PC-9 (cell line): ENCODE measurements around the gene FAM210B. TPM values are rescaled to one million over a fixed set of nuclear protein-coding genes. Genes with fewer than 3 reads are reported as not detected.
"Not testable (repeated sequence)": the region's sequence is repeated elsewhere in the genome, so short reads cannot be mapped to it uniquely, and the experiment has no call there.

Source experiments
- BruUV-seq: library from RNA; stranded (reverse); fragments of 400-500 nt; replicated peaks from 2 replicates; lab custom pipeline; 2021; lab: Mats Ljungman, UMichigan
- CTCF ChIA-PET: fragments of 300-600 bp; sonication (Branson Sonifier 250); formaldehyde crosslinking; loops from one replicate; lab custom pipeline; 2022; ENCODE audit warnings: antibody characterized with exemption; lab: Charles Lee
- POLR2A ChIA-PET: fragments of 300-600 bp; sonication (Branson Sonifier 250); formaldehyde crosslinking; loops from one replicate; lab custom pipeline; 2022; ENCODE audit warnings: antibody characterized with exemption; ENCODE audit not compliant: unreplicated experiment; lab: Charles Lee
- DNase-seq, 2 experiments: peaks; one replicate each; pipeline versions ENCODE4 v3.0.0 to v3.0.0-alpha.2; 2015 to 2022; ENCODE audit warnings: mixed read lengths in 1 of 2
- H2AFZ ChIP-seq: fragments of 200-600 bp; sonication (generic); 2 replicates; pipeline ENCODE4 v1.8.1; 2017; ENCODE audit warnings: antibody characterized with exemption
- H3F3A ChIP-seq: fragments of 200-600 bp; sonication (generic); 2 replicates; pipeline ENCODE4 v1.8.1; 2017; ENCODE audit warnings: antibody characterized with exemption, mild to moderate bottlenecking, low read depth; ENCODE audit not compliant: insufficient read depth
- H3K27ac ChIP-seq: fragments of 200-600 bp; sonication (generic); 2 replicates; pipeline ENCODE4 v1.6.1; 2016; ENCODE audit warnings: mixed run types
- H3K27me3 ChIP-seq: fragments of 200-600 bp; sonication (generic); 2 replicates; pipeline ENCODE4 v1.6.1; 2016; ENCODE audit warnings: low read depth, mixed run types; ENCODE audit not compliant: insufficient read depth
- H3K36me3 ChIP-seq: fragments of 200-600 bp; sonication (generic); 2 replicates; pipeline ENCODE4 v1.6.1; 2016; ENCODE audit warnings: low read depth, mixed run types
- H3K4me1 ChIP-seq: fragments of 200-600 bp; sonication (generic); replicated peaks from 2 replicates; pipeline ENCODE4 v1.6.1; 2016; ENCODE audit warnings: mixed run types; ENCODE audit not compliant: insufficient read depth
- H3K4me2 ChIP-seq: fragments of 200-600 bp; sonication (generic); 2 replicates; pipeline ENCODE4 v1.6.1; 2017; ENCODE audit warnings: mixed run types
- H3K4me3 ChIP-seq: fragments of 200-600 bp; sonication (generic); 2 replicates; pipeline ENCODE4 v1.6.1; 2016; ENCODE audit warnings: mixed run types
- H3K79me2 ChIP-seq: fragments of 200-600 bp; sonication (generic); 2 replicates; pipeline ENCODE4 v1.6.1; 2017; ENCODE audit warnings: low read depth, mixed run types
- H3K9me2 ChIP-seq: fragments of 200-600 bp; sonication (generic); 2 replicates; pipeline ENCODE4 v1.8.1; 2017; ENCODE audit warnings: mild to moderate bottlenecking; ENCODE audit not compliant: insufficient read depth
- H3K9me3 ChIP-seq: fragments of 200-600 bp; sonication (generic); 2 replicates; pipeline ENCODE4 v1.8.1; 2016; ENCODE audit warnings: low read depth; ENCODE audit not compliant: insufficient read depth
- H4K20me1 ChIP-seq: fragments of 200-600 bp; sonication (generic); 2 replicates; pipeline ENCODE4 v1.8.1; 2017; ENCODE audit not compliant: insufficient read depth
- EZH2 ChIP-seq: fragments of 200-600 bp; sonication (generic); IDR thresholded peaks from 2 replicates; pipeline ENCODE4 v1.8.0; 2017; ENCODE audit warnings: antibody characterized with exemption, low read depth
- intact Hi-C: fragments of 100-400 bp; cut with micrococcal nuclease; formaldehyde crosslinking; loops from one replicate; pipeline ENCODE4 v1.10.0; 2022; ENCODE audit not compliant: unreplicated experiment
- total RNA-seq: library from RNA; stranded (reverse); gene quantifications from 2 replicates; pipeline ENCODE4 v1.2.3, GENCODE V29; 2021
- TF ChIP-seq, protein P1 (sequence below): fragments of 200-600 bp; sonication (generic); conservative IDR thresholded peaks from 2 replicates; pipeline ENCODE4 v1.6.1; 2017; ENCODE audit warnings: mixed run types, antibody characterized with exemption, mild to moderate bottlenecking, moderate library complexity

FAM210B gene
- total RNA-seq, 1 experiment from 2014 or later, result 21.4 TPM

DNA sequence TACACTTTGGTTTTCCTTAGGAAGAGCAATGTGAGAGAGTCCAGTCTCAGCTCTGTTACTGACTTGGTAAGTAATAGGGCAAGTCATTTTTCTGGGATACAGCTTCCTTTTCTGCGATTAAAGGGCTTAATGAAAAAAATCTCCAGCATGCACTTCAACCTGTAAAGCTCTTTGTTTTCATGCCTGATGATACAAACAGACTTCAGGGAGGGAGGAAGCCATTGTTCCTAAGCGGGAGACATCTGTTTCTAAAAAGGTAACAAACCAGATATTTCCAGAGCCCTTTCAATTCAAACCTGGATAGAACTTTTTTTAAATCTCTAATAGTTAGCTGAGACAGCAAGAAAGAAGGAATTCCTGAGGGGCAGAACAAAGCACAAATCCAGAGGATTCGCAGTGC, 48.1 kb downstream of the FAM210B start:
- H4K20me1 ChIP-seq, result peaks cover 4% of the 10 kb centered on the region; the same call in 1 of the 2 replicates
- H3F3A ChIP-seq, result peaks cover 4% of the 10 kb centered on the region; the same call in 1 of the 2 replicates
- no TSS peak for BruUV-seq
- H2AFZ ChIP-seq, result no peak overlapping the region
- H3K27me3 ChIP-seq, result no peaks in the 10 kb centered on the region
- ChIA-PET POLR2A (interaction anchor here (0.6 kb wide), 1 partner anchor 60 kb away, joined by 8 read pairs; no protein-coding TSS in a partner anchor), CTCF (no interaction called here)
- H3K36me3 ChIP-seq, result peaks cover 28% of the 10 kb centered on the region
- DNase-seq, result no peak
- intact Hi-C loops, result loop anchor here (10.0 kb wide), 1 partner anchor 658 kb away; no protein-coding TSS in a partner anchor
- no peak overlapping the region for H3K4me2 ChIP-seq
- no peaks in the 10 kb centered on the region for H3K9me3 ChIP-seq
- H3K79me2 ChIP-seq, result no peaks in the 10 kb centered on the region; the same call in 1 of the 2 replicates
- H3K9me2 ChIP-seq, result no peaks in the 10 kb centered on the region
- H3K4me1 ChIP-seq, result no peaks in the 10 kb centered on the region
- no peak overlapping the region for H3K27ac ChIP-seq
- no peak for TF ChIP-seq EZH2
- TF ChIP-seq, protein P1, sequence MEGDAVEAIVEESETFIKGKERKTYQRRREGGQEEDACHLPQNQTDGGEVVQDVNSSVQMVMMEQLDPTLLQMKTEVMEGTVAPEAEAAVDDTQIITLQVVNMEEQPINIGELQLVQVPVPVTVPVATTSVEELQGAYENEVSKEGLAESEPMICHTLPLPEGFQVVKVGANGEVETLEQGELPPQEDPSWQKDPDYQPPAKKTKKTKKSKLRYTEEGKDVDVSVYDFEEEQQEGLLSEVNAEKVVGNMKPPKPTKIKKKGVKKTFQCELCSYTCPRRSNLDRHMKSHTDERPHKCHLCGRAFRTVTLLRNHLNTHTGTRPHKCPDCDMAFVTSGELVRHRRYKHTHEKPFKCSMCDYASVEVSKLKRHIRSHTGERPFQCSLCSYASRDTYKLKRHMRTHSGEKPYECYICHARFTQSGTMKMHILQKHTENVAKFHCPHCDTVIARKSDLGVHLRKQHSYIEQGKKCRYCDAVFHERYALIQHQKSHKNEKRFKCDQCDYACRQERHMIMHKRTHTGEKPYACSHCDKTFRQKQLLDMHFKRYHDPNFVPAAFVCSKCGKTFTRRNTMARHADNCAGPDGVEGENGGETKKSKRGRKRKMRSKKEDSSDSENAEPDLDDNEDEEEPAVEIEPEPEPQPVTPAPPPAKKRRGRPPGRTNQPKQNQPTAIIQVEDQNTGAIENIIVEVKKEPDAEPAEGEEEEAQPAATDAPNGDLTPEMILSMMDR, result no peak
- no peak overlapping the region for H3K4me3 ChIP-seq

DNA sequence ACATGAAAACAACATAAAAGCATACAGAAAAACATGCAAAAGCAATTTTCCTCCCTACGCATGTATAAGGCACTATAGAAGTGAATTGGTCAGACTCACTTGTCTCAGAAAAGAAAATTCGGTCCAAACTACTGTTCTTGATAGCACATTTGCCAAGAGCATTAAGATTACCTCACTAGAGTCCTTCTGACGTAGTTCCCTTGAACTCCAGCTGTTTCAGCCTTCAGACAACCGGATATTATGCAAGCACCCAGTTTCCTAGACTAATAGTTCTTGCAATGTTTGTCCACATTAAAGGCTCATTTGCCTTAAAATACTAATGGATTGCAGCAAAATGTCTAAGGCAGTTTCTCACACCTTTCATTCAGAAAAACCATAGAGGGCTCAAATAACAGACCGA, 50.7 kb downstream of the FAM210B start:
- Histone ChIP-seq H3F3A (peaks cover 4% of the 10 kb centered on the region; the same call in 1 of the 2 replicates), H3K4me2 (no peak overlapping the region), H3K27ac (no peak overlapping the region), H3K36me3 (peaks cover 9% of the 10 kb centered on the region; the same call in 1 of the 2 replicates), H2AFZ (no peak overlapping the region), H3K4me1 (no peaks in the 10 kb centered on the region), H3K9me2 (no peaks in the 10 kb centered on the region), H3K4me3 (no peak overlapping the region), H3K9me3 (no peaks in the 10 kb centered on the region), H4K20me1 (no peaks in the 10 kb centered on the region; the same call in 1 of the 2 replicates), H3K79me2 (no peaks in the 10 kb centered on the region), H3K27me3 (no peaks in the 10 kb centered on the region)
- TF ChIP-seq, protein P1, result no peak
- TF ChIP-seq EZH2, result no peak
- no TSS peak for BruUV-seq
- POLR2A ChIA-PET, result no interaction called here
- DNase-seq, result no peak
- CTCF ChIA-PET, result no interaction called here
- intact Hi-C loops, result loop anchor here (10.0 kb wide), 1 partner anchor 655 kb away; no protein-coding TSS in a partner anchor

DNA sequence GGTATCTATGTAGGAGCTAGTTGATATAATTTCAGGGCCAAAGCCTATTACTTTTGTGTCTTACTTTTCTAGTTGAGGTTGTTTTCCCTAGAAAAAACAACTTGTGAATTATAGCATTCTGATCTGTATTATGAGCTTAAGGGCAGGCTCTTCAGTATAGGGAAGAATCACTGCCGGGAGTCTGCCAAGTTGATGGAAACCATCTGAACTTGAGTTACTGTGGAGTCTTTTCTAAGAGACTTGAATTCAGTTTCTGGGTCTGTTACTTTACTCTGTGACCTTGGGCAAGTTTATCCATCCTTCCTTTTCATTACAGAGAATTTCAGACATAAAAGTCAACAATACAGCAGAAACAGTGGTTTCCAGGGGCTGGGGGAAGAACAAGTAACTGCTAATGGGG, 51.2 kb downstream of the FAM210B start:
- Histone ChIP-seq H3K4me3 (no peak overlapping the region), H4K20me1 (no peaks in the 10 kb centered on the region; the same call in 1 of the 2 replicates), H3K4me1 (no peaks in the 10 kb centered on the region), H3K9me3 (no peaks in the 10 kb centered on the region), H3K27me3 (no peaks in the 10 kb centered on the region), H3K36me3 (peaks cover 7% of the 10 kb centered on the region; the same call in 1 of the 2 replicates), H3K79me2 (no peaks in the 10 kb centered on the region), H3F3A (peaks cover 4% of the 10 kb centered on the region; the same call in 1 of the 2 replicates), H3K27ac (no peak overlapping the region), H3K4me2 (no peak overlapping the region), H2AFZ (no peak overlapping the region), H3K9me2 (no peaks in the 10 kb centered on the region)
- CTCF ChIA-PET, result no interaction called here
- POLR2A ChIA-PET, result no interaction called here
- no peak for TF ChIP-seq EZH2
- TF ChIP-seq, protein P1, result no peak
- no peak for DNase-seq
- intact Hi-C loops, result loop anchor here (10.0 kb wide), 1 partner anchor 655 kb away; no protein-coding TSS in a partner anchor
- no TSS peak for BruUV-seq

DNA sequence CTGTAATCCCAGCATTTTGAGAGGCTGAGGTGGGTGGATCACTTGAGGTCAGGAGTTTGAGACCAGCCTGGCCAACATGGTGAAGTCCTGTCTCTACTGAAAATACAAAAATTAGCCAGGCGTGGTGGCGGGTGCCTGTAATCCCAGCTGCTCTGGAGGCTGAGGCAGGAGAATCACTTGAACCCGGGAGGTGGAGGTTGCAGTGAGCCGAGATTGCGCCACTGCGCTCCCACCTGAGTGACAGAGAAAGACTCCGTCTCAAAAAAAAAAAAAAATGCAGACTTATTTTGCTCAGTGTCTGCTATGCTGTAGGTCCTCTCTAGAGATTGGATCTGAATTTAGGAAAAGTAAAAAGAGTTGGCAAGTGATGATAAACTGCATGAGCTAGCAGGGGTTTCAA, 52.5 kb downstream of the FAM210B start:
- BruUV-seq, H3K27me3 ChIP-seq, H3F3A ChIP-seq, H3K9me3 ChIP-seq, H3K36me3 ChIP-seq, H4K20me1 ChIP-seq, H2AFZ ChIP-seq, H3K4me1 ChIP-seq, intact Hi-C loops, POLR2A ChIA-PET, H3K79me2 ChIP-seq, H3K4me2 ChIP-seq, DNase-seq, H3K27ac ChIP-seq, CTCF ChIA-PET, H3K9me2 ChIP-seq, H3K4me3 ChIP-seq: not testable (repeated sequence)
